Measurements from ENCODE around the gene SLC41A3.

SLC41A3 gene

DNA sequence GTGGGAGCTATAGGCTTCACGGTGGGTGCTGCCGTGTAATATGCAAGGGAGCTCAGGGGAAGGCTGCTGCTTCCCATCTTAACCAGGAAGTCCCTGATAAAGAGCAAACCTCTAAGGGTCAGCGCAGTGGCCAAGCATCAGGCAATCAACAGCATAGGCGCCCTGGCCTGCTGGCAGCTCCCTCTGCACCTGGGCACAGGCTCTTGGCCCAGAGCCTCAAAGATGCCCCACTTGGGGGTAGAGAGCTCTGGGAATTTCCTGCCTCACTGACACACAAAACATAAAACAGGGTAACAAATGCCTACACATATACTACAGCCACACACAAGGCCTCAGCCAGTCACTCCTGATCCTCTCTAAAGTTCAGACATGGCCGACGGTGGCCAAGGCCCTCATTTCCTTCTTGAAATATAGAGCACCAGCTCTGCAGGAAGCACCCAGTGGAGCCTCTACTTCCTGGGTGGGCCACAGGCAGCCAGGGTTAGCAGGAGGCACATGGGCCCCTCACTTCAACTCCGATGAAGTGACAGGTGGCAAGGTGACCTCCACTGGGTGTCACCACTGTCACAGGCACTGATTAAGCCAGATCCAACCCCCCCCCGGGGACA lies 20.5 kb downstream of the SLC41A3 start:
- no peaks in the 10 kb centered on the region for H3F3A ChIP-seq (ENCODE audit: control insufficient read depth, insufficient read depth)
- H3K36me3 ChIP-seq (ENCODE audit: control insufficient read depth, low read length): no peaks in the 10 kb centered on the region
- no peak overlapping the region for H3K27ac ChIP-seq (ENCODE audit: low read depth, low read length)
- H3K27me3 ChIP-seq (ENCODE audit: control insufficient read depth, low read length): no peaks in the 10 kb centered on the region
- TF ChIP-seq, protein P1, sequence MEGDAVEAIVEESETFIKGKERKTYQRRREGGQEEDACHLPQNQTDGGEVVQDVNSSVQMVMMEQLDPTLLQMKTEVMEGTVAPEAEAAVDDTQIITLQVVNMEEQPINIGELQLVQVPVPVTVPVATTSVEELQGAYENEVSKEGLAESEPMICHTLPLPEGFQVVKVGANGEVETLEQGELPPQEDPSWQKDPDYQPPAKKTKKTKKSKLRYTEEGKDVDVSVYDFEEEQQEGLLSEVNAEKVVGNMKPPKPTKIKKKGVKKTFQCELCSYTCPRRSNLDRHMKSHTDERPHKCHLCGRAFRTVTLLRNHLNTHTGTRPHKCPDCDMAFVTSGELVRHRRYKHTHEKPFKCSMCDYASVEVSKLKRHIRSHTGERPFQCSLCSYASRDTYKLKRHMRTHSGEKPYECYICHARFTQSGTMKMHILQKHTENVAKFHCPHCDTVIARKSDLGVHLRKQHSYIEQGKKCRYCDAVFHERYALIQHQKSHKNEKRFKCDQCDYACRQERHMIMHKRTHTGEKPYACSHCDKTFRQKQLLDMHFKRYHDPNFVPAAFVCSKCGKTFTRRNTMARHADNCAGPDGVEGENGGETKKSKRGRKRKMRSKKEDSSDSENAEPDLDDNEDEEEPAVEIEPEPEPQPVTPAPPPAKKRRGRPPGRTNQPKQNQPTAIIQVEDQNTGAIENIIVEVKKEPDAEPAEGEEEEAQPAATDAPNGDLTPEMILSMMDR (IDR thresholded peaks at IDR 0.05; ENCODE audit: low read depth, low read length, poor library complexity, severe bottlenecking): no peak
- no peak for TF ChIP-seq EZH2phosphoT487 (IDR thresholded peaks at IDR 0.05; ENCODE audit: borderline replicate concordance, low read length)
- H3K4me1 ChIP-seq (ENCODE audit: control insufficient read depth, low read length): peaks cover 4% of the 10 kb centered on the region; the same call in 1 of the 2 replicates
- no peak overlapping the region for H3K4me2 ChIP-seq (ENCODE audit: low read length)
- H3K9me3 ChIP-seq (ENCODE audit: control insufficient read depth, insufficient read depth, low read length): no peaks in the 10 kb centered on the region
- no peaks in the 10 kb centered on the region for H3K79me2 ChIP-seq (ENCODE audit: control insufficient read depth, low read length)
- H3K9me2 ChIP-seq (replicated peaks; ENCODE audit: control insufficient read depth, low read length): no peaks in the 10 kb centered on the region
- H3K4me3 ChIP-seq (ENCODE audit: low read length): no peak overlapping the region
- no peaks in the 10 kb centered on the region for H4K20me1 ChIP-seq (ENCODE audit: control insufficient read depth, insufficient read depth, low read depth, low read length)

DNA sequence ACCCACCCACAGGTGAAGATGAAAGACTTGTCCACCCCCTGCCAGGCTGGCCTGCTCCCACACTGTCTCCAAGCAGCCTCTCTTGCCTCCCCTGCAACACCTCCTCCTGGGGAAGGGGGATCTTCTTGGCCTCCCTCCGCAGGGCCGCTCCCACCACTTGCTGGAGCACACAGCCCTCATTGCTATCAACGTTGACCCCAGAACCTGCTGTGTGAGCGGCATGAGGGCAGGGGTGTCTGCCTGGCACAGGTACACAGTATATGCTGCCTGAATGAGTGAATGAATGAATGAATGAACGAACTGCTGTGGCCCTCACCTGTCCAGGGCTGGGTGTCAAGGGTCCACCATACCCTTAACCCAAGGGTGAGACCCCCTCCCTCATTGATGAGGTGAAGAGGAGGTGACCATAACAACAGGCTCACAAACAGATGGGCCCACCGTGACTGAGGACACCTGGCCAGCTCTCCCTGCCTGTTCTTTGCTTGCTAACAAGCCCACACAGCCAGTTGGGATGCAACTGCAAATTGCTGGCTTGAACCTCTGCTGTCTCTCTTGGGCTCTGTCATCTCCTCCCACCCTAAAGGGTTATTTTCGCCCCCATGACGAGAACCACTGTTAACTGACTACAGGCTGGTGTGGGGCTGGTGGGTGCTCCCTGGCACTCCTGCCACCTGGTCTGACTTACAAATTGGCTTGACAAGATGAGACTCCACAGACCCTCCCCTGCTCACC lies 22.5 kb downstream of the SLC41A3 start:
- Histone ChIP-seq H3K4me3 (ENCODE audit: low read length) (no peak overlapping the region), H3K27me3 (ENCODE audit: control insufficient read depth, low read length) (no peaks in the 10 kb centered on the region), H3K36me3 (ENCODE audit: control insufficient read depth, low read length) (no peaks in the 10 kb centered on the region), H3F3A (ENCODE audit: control insufficient read depth, insufficient read depth) (no peaks in the 10 kb centered on the region), H4K20me1 (ENCODE audit: control insufficient read depth, insufficient read depth, low read depth, low read length) (no peaks in the 10 kb centered on the region), H3K79me2 (ENCODE audit: control insufficient read depth, low read length) (no peaks in the 10 kb centered on the region), H3K4me1 (ENCODE audit: control insufficient read depth, low read length) (peaks cover 4% of the 10 kb centered on the region; the same call in 1 of the 2 replicates), H3K27ac (ENCODE audit: low read depth, low read length) (no peak overlapping the region), H3K4me2 (ENCODE audit: low read length) (no peak overlapping the region), H3K9me2 (replicated peaks; ENCODE audit: control insufficient read depth, low read length) (no peaks in the 10 kb centered on the region), H3K9me3 (ENCODE audit: control insufficient read depth, insufficient read depth, low read length) (no peaks in the 10 kb centered on the region)
- no peak for TF ChIP-seq EZH2phosphoT487 (IDR thresholded peaks at IDR 0.05; ENCODE audit: borderline replicate concordance, low read length)
- TF ChIP-seq, protein P1 (IDR thresholded peaks at IDR 0.05; ENCODE audit: low read depth, low read length, poor library complexity, severe bottlenecking): no peak

DNA sequence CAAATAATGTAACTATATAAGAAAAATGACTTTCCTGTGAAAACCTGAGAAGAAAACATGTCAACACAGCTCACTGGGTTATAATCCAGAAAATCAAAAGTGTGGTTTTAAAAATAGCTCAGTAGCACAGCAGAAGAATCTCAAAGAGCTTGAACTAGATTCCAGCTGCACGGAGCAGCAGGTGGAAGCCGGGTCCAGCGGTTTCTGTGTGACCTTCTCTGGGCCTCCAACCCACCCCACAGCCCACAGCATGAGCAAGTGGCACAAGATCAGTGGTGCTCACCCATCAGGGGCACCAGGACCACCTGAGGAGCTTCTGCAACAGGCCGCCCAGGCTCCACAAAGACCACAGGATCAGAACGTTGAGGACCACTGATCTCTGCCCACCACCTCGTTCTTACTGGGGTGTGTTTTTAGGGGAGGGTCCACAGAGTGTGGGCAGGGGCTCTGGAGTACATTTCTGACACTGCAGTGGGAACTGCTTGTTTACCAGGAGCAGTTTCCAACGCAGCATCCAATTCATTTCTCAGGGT lies 23.2 kb downstream of the SLC41A3 start:
- H3F3A ChIP-seq (ENCODE audit: control insufficient read depth, insufficient read depth): no peaks in the 10 kb centered on the region
- no peaks in the 10 kb centered on the region for H4K20me1 ChIP-seq (ENCODE audit: control insufficient read depth, insufficient read depth, low read depth, low read length)
- H3K9me2 ChIP-seq (replicated peaks; ENCODE audit: control insufficient read depth, low read length): no peaks in the 10 kb centered on the region
- H3K4me3 ChIP-seq (ENCODE audit: low read length): no peak overlapping the region
- no peak overlapping the region for H3K4me2 ChIP-seq (ENCODE audit: low read length)
- no peaks in the 10 kb centered on the region for H3K79me2 ChIP-seq (ENCODE audit: control insufficient read depth, low read length)
- no peaks in the 10 kb centered on the region for H3K9me3 ChIP-seq (ENCODE audit: control insufficient read depth, insufficient read depth, low read length)
- H3K36me3 ChIP-seq (ENCODE audit: control insufficient read depth, low read length): no peaks in the 10 kb centered on the region
- H3K4me1 ChIP-seq (ENCODE audit: control insufficient read depth, low read length): peaks cover 4% of the 10 kb centered on the region; the same call in 1 of the 2 replicates
- no peak overlapping the region for H3K27ac ChIP-seq (ENCODE audit: low read depth, low read length)
- no peaks in the 10 kb centered on the region for H3K27me3 ChIP-seq (ENCODE audit: control insufficient read depth, low read length)
- TF ChIP-seq, protein P1 (IDR thresholded peaks at IDR 0.05; ENCODE audit: low read depth, low read length, poor library complexity, severe bottlenecking): no peak
- no peak for TF ChIP-seq EZH2phosphoT487 (IDR thresholded peaks at IDR 0.05; ENCODE audit: borderline replicate concordance, low read length)

All from DOHH2 (cell line).